Cortex of kidney (tissue), 1 donor: ENCODE data around the gene ADAM12.

Experiments
- DNase-seq: peaks from one replicate; lab custom pipeline; 2025; lab: John Stamatoyannopoulos, UW

Gene ADAM12

GRCh38 chr10:126014309-126014708 is 374.0 kb downstream of the ADAM12 start:
- DNase-seq = no peak

GRCh38 chr10:126013489-126014281 is 374.6 kb downstream of the ADAM12 start:
- no peak for DNase-seq

- DNase-seq = no peak
Observed at GRCh38 chr10:126012485-126012884, 375.8 kb downstream of the ADAM12 start.

GRCh38 chr10:126011995-126012394 is 376.3 kb downstream of the ADAM12 start:
- DNase-seq = no peak

GRCh38 chr10:126009650-126010049 is 378.6 kb downstream of the ADAM12 start:
- no peak for DNase-seq

GRCh38 chr10:126006906-126007305 is 381.4 kb downstream of the ADAM12 start:
- no peak for DNase-seq

GRCh38 chr10:126006264-126006663 is 382.0 kb downstream of the ADAM12 start:
- DNase-seq = no peak

- DNase-seq = no peak
Observed at GRCh38 chr10:126004752-126005151, 383.5 kb downstream of the ADAM12 start.

GRCh38 chr10:126001576-126001975 is 386.7 kb downstream of the ADAM12 start:
- no peak for DNase-seq

GRCh38 chr10:125999694-126000093 is 388.6 kb downstream of the ADAM12 start:
- no peak for DNase-seq

GRCh38 chr10:125997586-125997985 is 390.7 kb downstream of the ADAM12 start:
- DNase-seq = no peak

GRCh38 chr10:125995726-125996304 is 392.5 kb downstream of the ADAM12 start:
- no peak for DNase-seq

- no peak for DNase-seq
Observed at GRCh38 chr10:125994601-125995000, 393.7 kb downstream of the ADAM12 start.

GRCh38 chr10:125992254-125992653 is 396.0 kb downstream of the ADAM12 start:
- no peak for DNase-seq

GRCh38 chr10:125991392-125991791 is 396.9 kb downstream of the ADAM12 start:
- DNase-seq = no peak

GRCh38 chr10:125990974-125991373 is 397.3 kb downstream of the ADAM12 start:
- DNase-seq = no peak

- no peak for DNase-seq
Observed at GRCh38 chr10:125989791-125990190, 398.5 kb downstream of the ADAM12 start.

GRCh38 chr10:125985557-125986240 is 402.6 kb downstream of the ADAM12 start:
- DNase-seq = no peak

- no peak for DNase-seq
Observed at GRCh38 chr10:125984865-125985495, 403.3 kb downstream of the ADAM12 start.

GRCh38 chr10:125984346-125984745 is 403.9 kb downstream of the ADAM12 start:
- DNase-seq = no peak

- no peak for DNase-seq
Observed at GRCh38 chr10:125983656-125984055, 404.6 kb downstream of the ADAM12 start.

GRCh38 chr10:125983161-125983560 is 405.1 kb downstream of the ADAM12 start:
- no peak for DNase-seq
